SJCRH30 (cell line): Measurements from ENCODE around the gene SEC24C. TPM values are rescaled to one million over a fixed set of nuclear protein-coding genes. Genes with fewer than 3 reads are reported as not detected.

Source experiments
- DNase-seq, 2 experiments: peaks; one replicate each; pipeline ENCODE4 v3.0.0-alpha.2; 2015 to 2020
- H3K27ac ChIP-seq: fragments of 250-450 bp; sonication (Bioruptor Pico); 2 replicates; pipeline ENCODE4 v1.5.1; 2020; ENCODE audit warnings: mild to moderate bottlenecking, moderate library complexity
- H3K27me3 ChIP-seq: fragments of 250-450 bp; sonication (Bioruptor Pico); 2 replicates; pipeline ENCODE4 v1.5.1; 2020; ENCODE audit warnings: mild to moderate bottlenecking, moderate library complexity
- H3K36me3 ChIP-seq: fragments of 250-450 bp; sonication (Bioruptor Pico); 2 replicates; pipeline ENCODE4 v1.5.1; 2020; ENCODE audit warnings: mild to moderate bottlenecking, moderate library complexity
- H3K4me1 ChIP-seq: fragments of 250-450 bp; sonication (Bioruptor Pico); 2 replicates; pipeline ENCODE4 v1.5.1; 2020; ENCODE audit warnings: mild to moderate bottlenecking, moderate library complexity
- H3K4me3 ChIP-seq: fragments of 250-450 bp; sonication (Bioruptor Pico); 2 replicates; pipeline ENCODE4 v1.5.1; 2020; ENCODE audit warnings: mild to moderate bottlenecking, moderate library complexity
- H3K9me3 ChIP-seq: fragments of 250-450 bp; sonication (Bioruptor Pico); replicated peaks from 2 replicates; pipeline ENCODE4 v1.5.1; 2020; ENCODE audit warnings: mild to moderate bottlenecking, moderate library complexity
- total RNA-seq: library from RNA; depleted of rRNA; stranded (reverse); fragments of >200 nt; shearing (Covaris generic); gene quantifications from 2 replicates; pipeline ENCODE4 v1.2.3, GENCODE V29; 2014; rRNA removed

SEC24C gene
- total RNA-seq, 1 experiment from 2014 or later, result 92.2 TPM

GRCh38 chr10:73817826-73818225, 73.7 kb downstream of the SEC24C start:
- H3K4me1 ChIP-seq, result peaks cover 12% of the 10 kb centered on the region
- no peaks in the 10 kb centered on the region for H3K36me3 ChIP-seq
- no peaks in the 10 kb centered on the region for H3K9me3 ChIP-seq
- H3K27me3 ChIP-seq, result no peaks in the 10 kb centered on the region
- H3K4me3 ChIP-seq, result no peak overlapping the region
- DNase-seq, result no peak
- H3K27ac ChIP-seq, result no peak overlapping the region

- Histone ChIP-seq H3K36me3 (no peaks in the 10 kb centered on the region; the same call in 1 of the 2 replicates), H3K27ac (no peak overlapping the region), H3K9me3 (no peaks in the 10 kb centered on the region), H3K4me3 (no peak overlapping the region), H3K27me3 (no peaks in the 10 kb centered on the region), H3K4me1 (peaks cover 12% of the 10 kb centered on the region)
- DNase-seq, result no peak
Measured at GRCh38 chr10:73818402-73818801, 74.2 kb downstream of the SEC24C start.

GRCh38 chr10:73819081-73819480, 74.9 kb downstream of the SEC24C start:
- no peaks in the 10 kb centered on the region for H3K9me3 ChIP-seq
- H3K36me3 ChIP-seq, result peaks cover 3% of the 10 kb centered on the region; the same call in 1 of the 2 replicates
- H3K4me1 ChIP-seq, result peaks cover 8% of the 10 kb centered on the region
- H3K27ac ChIP-seq, result no peak overlapping the region
- no peak overlapping the region for H3K4me3 ChIP-seq
- H3K27me3 ChIP-seq, result no peaks in the 10 kb centered on the region
- no peak for DNase-seq

DNA sequence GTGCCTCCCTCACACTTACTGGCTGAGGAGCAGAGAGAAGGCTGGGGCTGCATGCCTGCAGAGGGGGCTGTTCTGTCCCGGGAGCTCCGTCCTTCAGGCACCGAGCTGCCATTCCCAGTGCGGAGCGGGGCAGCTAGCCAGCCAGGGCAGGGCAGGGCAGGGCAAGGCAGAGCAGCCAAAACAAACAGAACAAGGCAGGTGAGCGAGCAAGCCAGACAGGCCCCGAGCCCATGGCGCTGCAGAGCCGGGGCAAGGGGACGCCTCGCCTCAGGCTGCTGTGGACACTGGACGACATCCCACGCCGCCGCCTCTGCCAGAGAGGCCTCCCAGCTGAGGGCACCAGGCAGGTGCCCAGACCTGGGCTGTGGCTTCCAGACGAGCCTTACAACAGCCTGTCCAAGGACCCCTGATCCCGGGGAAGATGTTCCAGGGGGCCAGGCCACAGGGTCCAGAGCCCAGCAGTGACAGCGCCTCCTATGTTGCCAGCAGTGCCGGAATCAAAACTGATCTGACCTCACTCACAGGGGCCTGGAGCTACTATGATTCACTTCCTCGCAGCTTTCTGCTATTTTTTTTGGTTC, 75.4 kb downstream of the SEC24C start:
- H3K9me3 ChIP-seq, result no peaks in the 10 kb centered on the region
- no peak overlapping the region for H3K4me3 ChIP-seq
- no peaks in the 10 kb centered on the region for H3K27me3 ChIP-seq
- DNase-seq, result no peak
- peaks cover 5% of the 10 kb centered on the region; the same call in 1 of the 2 replicates for H3K4me1 ChIP-seq
- peaks cover 3% of the 10 kb centered on the region; the same call in 1 of the 2 replicates for H3K36me3 ChIP-seq
- H3K27ac ChIP-seq, result no peak overlapping the region

Other genes with a start within 250 kb of the SEC24C start
- gene PPP3CB, start 248.3 kb upstream of the SEC24C start, total RNA-seq, result 32.1 and 41.3 TPM in 2 replicates
- 27.0 and 29.9 TPM in 2 replicates for gene USP54, start 153.0 kb upstream of the SEC24C start, total RNA-seq
- gene MYOZ1, start 102.9 kb upstream of the SEC24C start, total RNA-seq, result 0.26 and 0.84 TPM in 2 replicates
- gene SYNPO2L, start 88.3 kb upstream of the SEC24C start, total RNA-seq, result 1.8 and 2.1 TPM in 2 replicates
- gene AGAP5, start 46.3 kb upstream of the SEC24C start, total RNA-seq, result 2.2 and 2.7 TPM in 2 replicates
- gene CHCHD1, start 37.7 kb downstream of the SEC24C start, total RNA-seq, result 78.2 and 79.1 TPM in 2 replicates
- 36.5 and 41.1 TPM in 2 replicates for gene ZSWIM8, start 41.2 kb downstream of the SEC24C start, total RNA-seq
- gene NDST2, start 67.2 kb downstream of the SEC24C start, total RNA-seq, result 19.6 and 24.5 TPM in 2 replicates
- 25.2 and 30.2 TPM in 2 replicates for gene CAMK2G, start 130.2 kb downstream of the SEC24C start, total RNA-seq
- 58.5 and 64.8 TPM in 2 replicates for gene PLAU, start 166.8 kb downstream of the SEC24C start, total RNA-seq